ENCODE results near the gene PPP1R27. TPM values are rescaled to one million over a fixed set of nuclear protein-coding genes. Genes with fewer than 3 reads are reported as not detected.

The PPP1R27 gene
- total and polyA plus RNA-seq, 9 of the 15 experiments (the other 6 are each of a cell fraction or from before 2014, with no cell fraction given): 0.29 to 6.9 (median 1.5) TPM; not detected in 2

DNA sequence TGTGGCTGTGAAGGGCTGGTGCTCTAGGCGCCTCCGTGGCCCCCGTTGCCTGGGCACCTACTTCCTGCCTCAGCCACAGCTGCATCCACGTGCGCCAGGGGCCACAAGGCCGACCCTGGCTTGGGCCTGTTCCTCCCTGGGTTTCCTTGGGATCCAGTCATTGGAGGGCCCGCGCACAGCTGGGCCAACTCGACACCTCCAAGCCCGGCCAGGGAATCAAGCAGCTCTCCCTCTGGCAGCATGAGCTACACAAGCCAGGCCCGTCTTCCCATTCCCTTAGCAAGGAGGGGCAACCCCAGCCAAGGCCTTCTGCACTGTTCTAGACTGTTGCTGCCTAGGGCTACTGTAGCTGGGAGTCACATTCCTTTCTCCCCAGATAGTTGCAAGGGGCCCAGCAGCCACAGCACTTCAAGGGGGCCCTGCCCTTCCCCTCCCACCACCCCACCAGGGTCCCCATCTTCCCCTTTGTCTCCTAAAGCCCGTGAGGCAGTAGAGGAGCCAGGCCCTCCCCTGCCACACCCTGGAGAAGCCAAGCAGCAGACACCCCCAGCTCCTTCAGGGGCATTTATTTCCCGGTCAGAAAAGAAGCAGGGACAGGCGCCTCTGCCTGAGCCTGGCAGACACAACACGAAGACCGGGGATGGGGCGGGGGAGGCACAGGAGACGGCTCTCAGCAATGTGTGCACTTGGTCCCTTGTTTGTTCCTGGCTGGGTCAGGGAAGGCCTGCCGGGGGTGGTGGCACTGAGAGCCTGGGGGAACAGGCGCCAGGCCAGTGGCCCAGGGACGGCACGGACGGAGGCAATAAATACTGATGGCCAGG lies 32.5 kb upstream of the PPP1R27 start (continued):
- no peak for TF ChIP-seq TEAD4 (IDR thresholded peaks at IDR 0.05; ENCODE audit: low read length)
- no peak for TF ChIP-seq TEAD4 (CRISPR knock-in tag; IDR thresholded peaks at IDR 0.05; ENCODE audit: borderline replicate concordance)
- TF ChIP-seq NFXL1 (CRISPR knock-in tag; IDR thresholded peaks at IDR 0.05): no peak
- TF ChIP-seq ZNF134 (CRISPR knock-in tag; conservative IDR thresholded peaks at IDR 0.05): 0 out of 2 replicates have a peak, but pooled peaks have one; percentile 30
- TF ChIP-seq RFX1 (IDR thresholded peaks at IDR 0.05): no peak
- no peak for TF ChIP-seq GABPA (tag; conservative IDR thresholded peaks at IDR 0.05; ENCODE audit: low read depth)
- no peak for TF ChIP-seq HDAC6 (IDR thresholded peaks at IDR 0.05; ENCODE audit: low read depth, low read length)
- TF ChIP-seq, protein P1, sequence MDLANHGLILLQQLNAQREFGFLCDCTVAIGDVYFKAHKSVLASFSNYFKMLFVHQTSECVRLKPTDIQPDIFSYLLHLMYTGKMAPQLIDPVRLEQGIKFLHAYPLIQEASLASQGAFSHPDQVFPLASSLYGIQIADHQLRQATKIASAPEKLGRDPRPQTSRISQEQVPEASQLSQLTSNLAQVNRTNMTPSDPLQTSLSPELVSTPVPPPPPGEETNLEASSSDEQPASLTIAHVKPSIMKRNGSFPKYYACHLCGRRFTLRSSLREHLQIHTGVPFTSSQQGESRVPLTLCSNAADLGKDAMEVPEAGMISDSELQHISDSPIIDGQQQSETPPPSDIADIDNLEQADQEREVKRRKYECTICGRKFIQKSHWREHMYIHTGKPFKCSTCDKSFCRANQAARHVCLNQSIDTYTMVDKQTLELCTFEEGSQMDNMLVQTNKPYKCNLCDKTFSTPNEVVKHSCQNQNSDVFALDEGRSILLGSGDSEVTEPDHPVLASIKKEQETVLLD (IDR thresholded peaks at IDR 0.05): no peak
- no peak for TF ChIP-seq EP400 (IDR thresholded peaks at IDR 0.05)
- no peak for TF ChIP-seq PCBP2 (IDR thresholded peaks at IDR 0.05; ENCODE audit: low read depth, low read length, poor library complexity, severe bottlenecking)
- TF ChIP-seq, protein P2, sequence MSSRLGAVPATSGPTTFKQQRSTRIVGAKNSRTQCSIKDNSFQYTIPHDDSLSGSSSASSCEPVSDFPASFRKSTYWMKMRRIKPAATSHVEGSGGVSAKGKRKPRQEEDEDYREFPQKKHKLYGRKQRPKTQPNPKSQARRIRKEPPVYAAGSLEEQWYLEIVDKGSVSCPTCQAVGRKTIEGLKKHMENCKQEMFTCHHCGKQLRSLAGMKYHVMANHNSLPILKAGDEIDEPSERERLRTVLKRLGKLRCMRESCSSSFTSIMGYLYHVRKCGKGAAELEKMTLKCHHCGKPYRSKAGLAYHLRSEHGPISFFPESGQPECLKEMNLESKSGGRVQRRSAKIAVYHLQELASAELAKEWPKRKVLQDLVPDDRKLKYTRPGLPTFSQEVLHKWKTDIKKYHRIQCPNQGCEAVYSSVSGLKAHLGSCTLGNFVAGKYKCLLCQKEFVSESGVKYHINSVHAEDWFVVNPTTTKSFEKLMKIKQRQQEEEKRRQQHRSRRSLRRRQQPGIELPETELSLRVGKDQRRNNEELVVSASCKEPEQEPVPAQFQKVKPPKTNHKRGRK (tag; IDR thresholded peaks at IDR 0.05): no peak
- TF ChIP-seq HNRNPH1 (optimal IDR thresholded peaks at IDR 0.05; ENCODE audit: low read depth, low read length): no peak
- TF ChIP-seq TBL1XR1 (IDR thresholded peaks at IDR 0.05; ENCODE audit: low read length in 2 of 2): no peak
- no peak for TF ChIP-seq FOS (IDR thresholded peaks at IDR 0.05; ENCODE audit: extremely low read depth, insufficient read length)
- TF ChIP-seq, protein P3, sequence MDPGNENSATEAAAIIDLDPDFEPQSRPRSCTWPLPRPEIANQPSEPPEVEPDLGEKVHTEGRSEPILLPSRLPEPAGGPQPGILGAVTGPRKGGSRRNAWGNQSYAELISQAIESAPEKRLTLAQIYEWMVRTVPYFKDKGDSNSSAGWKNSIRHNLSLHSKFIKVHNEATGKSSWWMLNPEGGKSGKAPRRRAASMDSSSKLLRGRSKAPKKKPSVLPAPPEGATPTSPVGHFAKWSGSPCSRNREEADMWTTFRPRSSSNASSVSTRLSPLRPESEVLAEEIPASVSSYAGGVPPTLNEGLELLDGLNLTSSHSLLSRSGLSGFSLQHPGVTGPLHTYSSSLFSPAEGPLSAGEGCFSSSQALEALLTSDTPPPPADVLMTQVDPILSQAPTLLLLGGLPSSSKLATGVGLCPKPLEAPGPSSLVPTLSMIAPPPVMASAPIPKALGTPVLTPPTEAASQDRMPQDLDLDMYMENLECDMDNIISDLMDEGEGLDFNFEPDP (CRISPR knock-in tag; IDR thresholded peaks at IDR 0.05): no peak
- TF ChIP-seq TAF15 (IDR thresholded peaks at IDR 0.05; ENCODE audit: low read depth, low read length): peak; percentile 88
- peak; percentile 15 to 23; a peak in 1 of 4 replicates for TF ChIP-seq MAZ (CRISPR knock-in tag; conservative IDR thresholded peaks at IDR 0.05 in 1 of 2, IDR thresholded peaks at IDR 0.05 in 1 of 2)
- no peak for TF ChIP-seq HMBOX1 (IDR thresholded peaks at IDR 0.05)
- no peak for TF ChIP-seq HDAC8 (tag; IDR thresholded peaks at IDR 0.05)
- TF ChIP-seq ZFP1 (CRISPR knock-in tag; IDR thresholded peaks at IDR 0.05): no peak
- no peak for TF ChIP-seq ZNF76 (CRISPR knock-in tag; IDR thresholded peaks at IDR 0.05; ENCODE audit: borderline replicate concordance)
- TF ChIP-seq TFAP4 (CRISPR knock-in tag; IDR thresholded peaks at IDR 0.05; ENCODE audit: borderline replicate concordance): peak; percentile 60
